Measurements from ENCODE around the gene MLXIPL.
"Not testable (repeated sequence)": the region's sequence is repeated elsewhere in the genome, so short reads cannot be mapped to it uniquely, and the experiment has no call there.

MLXIPL gene

DNA sequence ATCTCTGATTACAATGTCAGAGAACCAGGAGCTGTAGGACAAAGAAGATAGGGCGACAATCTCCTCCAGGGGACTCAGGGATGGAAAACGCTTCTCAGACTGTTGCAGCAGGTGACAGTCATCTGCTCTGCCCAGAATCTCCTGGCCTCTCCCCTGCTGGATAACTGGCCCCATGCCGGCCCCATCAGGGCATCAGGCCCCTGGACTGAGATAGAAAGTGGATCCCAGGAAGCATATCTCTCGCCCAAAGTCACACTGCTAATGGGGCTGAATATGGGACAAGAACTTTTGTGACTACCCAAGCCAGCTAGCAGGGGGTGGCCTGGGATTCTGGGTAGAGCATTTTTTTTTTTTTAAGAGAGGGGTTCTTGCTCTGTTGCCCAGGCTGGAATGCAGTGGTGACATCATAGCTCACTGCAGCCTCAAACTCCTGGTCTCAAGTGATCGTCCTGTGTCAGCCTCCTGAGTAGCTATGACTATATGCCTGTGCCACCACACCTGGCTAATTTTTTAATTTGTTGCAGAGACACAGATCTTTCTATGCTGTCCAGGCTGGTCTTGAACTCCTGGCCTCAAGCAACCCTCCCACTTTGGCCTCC, 20.5 kb upstream of the MLXIPL start:
- DNase-seq = no peak

DNA sequence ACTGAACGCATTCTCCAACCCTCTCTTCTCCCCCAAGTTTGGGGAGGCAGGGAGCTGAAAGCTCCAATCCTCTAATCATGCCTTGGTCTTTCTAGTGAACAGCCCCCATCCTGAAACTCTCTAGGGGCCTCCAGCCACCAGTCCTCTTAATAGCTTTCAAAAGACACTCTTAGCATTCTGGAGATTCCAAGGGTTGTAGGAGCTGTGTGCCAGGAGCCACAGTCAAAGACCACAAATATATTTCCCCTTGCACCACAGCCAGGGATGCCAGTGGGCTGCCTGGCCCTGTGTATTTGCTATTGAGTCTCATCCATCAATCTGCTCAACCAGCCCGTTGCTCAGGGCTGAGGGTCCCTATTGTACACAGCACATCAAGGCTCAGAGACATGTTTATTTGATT, 18.5 kb upstream of the MLXIPL start:
- DNase-seq = no peak

DNA sequence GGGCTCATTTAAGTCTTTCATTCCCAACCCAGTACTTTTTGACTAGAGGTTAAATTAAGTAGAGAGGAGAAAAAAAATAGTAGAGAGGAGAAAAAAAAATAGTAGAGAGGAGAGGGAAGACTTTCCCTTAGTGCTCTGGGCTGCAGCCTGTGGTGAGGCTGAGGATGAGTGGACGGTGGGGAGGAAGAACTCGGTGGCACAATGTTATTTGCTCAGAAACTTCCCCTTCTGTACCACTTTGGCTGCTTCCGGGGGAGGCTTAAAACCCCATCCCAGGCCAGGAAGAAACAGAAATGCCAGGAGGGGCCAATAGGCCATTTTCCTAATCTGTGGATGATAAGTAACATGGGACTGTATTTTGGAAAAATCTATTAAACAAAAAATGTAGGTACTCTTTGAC, 14.6 kb upstream of the MLXIPL start:
- DNase-seq = no peak

DNA sequence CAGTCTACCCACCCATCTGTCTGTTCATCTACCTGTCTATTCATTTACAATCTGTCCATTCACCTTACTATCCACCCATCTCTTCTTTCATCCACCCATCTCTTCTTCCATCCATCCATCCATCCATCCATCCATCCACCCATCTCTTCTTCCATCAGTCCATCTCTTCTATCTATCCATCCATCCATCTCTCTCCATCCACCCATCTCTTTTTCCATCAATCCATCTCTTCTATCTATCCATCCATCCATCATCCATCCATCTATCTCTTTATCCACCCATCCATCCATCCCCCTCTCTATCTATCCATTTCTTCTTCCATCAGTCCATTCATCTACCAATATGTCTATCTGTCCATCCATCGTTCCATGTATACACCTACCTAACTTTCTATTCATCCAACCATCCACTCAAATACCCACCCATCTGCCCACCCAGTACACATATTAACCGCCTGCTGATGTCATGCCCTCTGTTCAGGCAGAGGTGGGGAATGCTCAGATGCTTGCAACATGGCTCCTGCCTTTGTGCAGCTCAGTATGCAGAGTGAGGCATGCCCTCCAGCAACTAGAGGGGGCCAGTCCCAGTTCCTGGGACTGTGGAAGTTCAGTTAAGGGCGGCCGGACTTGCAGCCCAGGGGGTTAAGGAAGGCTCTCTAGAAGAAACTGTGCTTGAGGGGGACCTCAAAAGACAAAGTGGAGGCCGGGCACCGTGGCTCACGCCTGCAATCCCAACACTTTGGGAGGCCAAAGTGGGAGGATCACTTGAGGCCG, 11.3 kb upstream of the MLXIPL start:
- DNase-seq = no peak

DNA sequence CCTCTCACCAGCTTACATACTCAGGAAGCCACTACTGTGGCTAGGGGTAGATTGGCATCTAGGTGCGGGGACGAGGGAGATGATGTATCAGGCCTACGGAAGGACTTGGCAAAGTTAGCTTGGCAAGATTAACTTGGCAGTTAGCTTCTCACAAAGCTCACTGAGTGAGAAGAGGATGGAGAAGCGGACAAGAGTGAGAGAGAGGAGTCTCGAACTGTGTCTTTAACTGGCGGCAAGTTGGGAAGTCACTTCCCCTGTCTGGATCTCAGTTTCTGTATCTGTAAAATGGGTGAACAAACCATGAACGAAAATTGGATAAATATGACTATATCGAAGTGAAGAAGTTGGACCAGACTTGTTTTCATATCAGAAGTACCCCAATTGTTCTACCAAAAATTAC, 9.5 kb upstream of the MLXIPL start:
- no peak for DNase-seq

DNA sequence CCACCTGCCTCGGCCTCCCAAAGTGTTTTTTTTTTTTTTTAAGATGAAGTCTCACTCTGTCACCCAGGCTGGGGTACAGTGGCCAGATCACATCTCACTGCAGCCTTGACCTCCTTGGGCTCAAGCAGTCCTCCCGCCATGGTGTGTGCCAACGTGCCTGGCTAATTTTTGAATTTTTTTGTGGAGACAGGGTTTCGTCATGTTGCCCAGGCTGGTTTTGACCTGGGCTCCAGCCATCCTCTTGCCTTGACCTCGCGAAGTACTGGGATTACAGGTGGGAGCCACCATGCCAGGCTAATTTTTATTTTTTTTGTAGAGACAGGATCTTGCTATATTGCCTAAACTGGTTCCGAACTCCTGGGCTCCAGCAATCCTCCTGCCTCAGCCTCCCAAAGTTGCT, 9.0 kb upstream of the MLXIPL start:
- no peak for DNase-seq

DNA sequence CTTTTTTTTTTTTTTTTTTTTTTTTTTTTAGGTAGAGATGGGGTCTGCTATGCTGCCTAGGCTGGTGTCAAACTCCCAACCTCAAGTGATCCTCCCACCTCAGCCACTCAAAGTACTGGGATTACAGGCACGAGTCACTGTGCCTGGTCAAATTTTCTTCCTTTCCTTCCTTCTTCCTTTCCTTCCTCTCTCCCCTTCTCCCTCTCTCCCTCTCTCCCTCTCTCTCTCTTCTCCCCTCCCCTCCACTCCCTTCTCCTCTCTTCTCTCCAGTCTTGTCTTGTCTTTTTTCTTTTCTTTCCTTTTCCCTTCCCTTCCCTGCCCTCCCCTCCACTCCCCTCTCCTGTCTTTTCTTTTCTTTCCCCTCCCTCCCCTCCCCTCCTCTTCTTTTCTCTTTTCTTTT, 7.2 kb upstream of the MLXIPL start:
- DNase-seq = no peak

DNA sequence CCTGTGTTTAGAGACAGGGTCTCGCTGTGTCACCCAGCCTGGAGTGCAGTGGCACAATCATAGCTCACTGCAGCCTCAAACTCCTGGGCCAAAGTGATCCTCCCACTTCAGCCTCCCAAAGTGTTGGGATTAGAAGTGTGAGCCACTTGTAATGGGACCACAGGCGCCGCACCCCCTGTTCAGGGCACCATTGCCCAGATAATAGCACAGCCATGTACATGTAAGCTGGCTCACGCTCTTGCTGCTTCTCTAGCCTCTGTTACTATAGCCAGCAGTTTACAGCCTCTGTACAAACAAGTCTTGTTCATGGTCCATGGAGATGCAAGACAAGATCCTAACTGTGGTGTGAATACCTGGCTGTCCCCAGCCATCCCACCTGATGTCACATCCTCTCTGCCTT, 4.2 kb upstream of the MLXIPL start:
- DNase-seq = no peak

DNA sequence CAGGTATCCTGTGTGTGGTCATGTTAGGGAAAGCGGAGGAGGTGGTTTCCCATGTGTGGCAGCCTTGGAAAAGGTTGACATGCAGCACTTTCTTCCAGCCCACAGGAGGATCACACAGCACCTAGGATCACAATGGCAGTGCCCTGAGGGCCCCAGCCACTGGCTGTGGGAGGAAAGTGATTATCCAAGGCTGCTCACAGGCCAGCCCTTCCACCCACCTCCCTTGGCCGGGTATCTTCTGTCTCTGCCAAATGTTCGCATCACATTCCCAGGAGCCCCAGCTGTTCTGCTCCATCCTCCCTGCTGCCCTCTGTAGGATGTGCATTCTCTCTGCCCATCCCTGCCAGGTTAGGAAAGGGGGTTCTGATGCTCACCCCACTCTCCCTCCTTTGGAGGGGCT, 2.5 kb upstream of the MLXIPL start:
- DNase-seq = no peak

DNA sequence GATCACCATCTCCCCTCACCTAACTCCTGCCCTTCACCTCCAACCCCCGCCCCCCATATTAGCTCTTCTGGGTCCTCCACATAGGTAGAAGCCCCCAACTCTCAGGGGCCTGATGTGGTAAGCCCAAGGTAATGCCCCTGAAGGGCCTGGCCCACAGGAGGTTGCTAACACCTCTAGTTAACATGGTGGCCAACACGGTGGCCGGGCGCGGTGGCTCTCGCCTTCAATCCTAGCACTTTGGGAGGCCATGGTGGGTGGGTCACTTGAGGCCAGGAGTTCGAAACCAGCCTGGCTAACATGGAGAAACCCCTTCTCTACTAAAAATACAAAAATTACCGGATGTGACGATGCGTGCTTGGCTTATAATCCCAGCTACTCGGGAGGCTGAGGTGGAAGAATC, 954 bp upstream of the MLXIPL start:
- no peak for DNase-seq

DNA sequence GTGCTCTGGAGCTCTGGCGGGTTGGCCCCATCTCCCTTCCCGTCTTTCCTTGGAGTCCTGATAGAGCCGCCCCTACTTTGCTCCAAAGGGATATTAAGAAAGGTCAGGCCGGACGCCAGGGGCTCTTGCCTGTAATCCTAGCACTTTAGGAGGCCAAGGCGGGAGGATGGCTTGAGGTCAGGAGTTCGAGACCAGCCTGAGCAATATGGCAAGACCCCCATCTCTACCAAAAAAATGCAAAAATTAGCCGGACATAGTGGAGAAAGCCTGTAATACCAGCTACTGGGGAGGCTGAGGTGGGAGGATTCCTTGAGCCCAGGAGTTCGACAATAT, 313 bp upstream of the MLXIPL start:
- DNase-seq = no peak

DNA sequence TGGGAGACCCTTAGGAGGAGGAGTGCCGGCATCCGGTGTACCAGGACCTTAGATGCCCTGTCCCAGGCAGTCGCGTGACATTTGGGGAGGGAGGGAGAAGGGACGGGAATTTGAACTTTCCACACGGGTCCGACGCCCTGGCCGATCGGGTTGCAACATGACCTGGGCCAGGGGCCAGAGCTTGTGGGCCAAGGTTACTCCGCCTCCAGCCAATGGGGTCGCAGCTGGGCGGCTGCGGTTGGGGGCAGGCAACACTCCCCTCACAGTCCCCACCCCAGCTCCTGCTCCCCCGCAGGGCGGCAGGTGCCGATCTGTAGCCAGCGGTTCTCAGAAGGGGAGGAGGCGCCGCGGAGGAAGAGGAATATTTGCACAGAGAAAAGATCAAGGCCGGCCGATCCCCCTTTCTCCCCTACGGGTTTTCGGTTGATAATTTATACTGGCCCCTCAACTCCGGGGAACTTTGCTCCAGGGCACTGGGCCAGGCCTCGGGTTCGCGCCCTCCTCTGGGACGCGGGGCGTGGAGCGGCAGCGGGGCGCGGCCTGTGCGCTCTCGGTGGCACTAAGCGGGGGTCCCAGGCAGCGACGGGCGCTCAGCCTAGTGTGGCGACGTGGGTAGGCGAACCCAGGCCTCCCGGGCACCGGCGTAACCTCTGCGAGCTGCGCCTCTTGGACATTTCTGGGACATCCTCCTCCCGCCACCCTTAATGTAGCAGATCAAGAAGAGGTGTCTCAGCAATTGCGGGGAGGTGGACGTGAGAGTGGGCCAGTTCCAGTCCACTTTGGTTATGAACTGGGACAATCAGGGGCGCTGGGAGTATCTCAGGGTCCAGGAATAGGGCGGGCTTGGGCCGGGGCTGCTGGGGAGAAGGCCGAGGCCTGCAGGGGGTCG, 1.2 kb downstream of the MLXIPL start:
- no peak for DNase-seq

DNA sequence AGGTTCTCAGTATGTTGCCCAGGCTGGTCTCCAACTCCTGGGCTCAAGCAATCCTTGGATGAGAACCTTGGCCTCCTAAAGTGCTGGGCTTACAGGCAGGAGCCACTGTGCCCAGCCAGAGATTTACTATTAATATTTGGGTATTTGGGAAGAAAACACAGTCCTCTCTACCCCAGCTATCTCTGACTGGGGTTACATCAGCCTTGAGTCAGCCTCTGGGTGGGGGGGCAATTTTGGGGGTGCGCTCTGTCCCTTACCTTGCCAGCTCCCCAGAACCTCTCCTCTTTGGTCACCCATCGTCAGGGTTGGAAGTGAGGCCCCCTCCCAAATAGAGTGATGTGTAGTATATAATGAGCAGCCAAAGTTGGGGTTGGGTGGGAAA, 1.8 kb downstream of the MLXIPL start:
- no peak for DNase-seq

DNA sequence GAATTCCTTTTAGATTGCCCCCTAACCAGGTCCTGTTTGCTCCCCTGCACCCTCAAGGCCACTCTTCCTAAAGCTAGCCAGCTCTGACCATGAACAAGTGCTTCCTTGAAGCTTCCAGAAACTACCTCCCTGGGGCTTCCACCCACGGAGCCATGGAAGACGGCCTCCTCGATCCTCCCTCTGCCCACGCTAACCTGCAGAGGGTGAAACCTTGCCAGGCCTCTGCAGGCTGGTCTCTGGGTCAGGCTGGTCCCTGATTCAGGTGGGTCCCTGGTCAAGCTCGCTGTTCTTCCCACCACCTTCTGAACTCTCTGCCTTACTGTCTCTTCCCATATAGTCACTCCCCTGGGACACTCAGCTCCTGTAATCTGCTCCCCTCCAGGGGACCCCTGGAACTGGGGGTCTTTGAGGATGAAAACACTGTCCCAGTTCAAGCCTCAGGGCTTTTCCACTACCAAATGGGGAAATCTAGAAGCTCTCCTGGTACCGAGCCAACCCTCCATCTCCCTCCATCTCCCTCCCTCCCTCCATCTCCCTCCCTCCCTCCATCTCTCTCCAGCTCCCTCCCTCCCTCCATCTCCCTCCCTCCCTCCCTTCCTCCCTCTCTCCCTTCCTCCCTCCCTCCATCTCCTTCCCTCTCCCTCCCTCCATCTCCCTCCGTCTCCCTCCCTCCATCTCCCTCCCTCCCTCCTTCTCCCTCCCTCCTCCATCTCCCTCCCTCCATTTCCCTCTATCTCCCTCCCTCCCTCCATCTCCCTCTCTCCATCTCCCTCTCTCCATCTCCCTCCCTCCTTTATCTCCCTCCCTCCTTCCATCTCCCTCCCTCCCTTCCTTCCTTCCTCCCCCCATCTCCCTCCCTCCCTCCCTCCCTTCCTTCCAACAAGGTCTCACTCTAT, 2.9 kb downstream of the MLXIPL start:
- DNase-seq = no peak

DNA sequence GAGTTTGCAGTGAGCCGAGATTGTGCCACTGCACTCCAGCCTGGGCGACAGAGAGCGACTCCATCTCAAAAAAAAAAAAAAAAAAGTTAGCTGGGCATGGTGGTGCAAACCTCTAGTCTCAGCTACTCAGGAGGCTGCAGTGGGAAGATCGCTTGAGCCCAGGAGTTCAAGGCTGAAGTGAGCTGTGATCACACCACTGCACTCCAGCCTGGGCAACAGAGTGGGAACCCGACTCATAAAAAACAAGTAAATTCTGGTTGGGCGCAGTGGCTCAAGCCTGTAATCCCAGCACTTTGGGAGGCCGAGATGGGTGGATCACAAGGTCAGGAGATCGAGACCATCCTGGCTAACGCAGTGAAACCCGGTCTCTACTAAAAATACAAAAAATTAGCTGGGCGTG, 4.9 kb downstream of the MLXIPL start:
- DNase-seq = not testable (repeated sequence)

DNA sequence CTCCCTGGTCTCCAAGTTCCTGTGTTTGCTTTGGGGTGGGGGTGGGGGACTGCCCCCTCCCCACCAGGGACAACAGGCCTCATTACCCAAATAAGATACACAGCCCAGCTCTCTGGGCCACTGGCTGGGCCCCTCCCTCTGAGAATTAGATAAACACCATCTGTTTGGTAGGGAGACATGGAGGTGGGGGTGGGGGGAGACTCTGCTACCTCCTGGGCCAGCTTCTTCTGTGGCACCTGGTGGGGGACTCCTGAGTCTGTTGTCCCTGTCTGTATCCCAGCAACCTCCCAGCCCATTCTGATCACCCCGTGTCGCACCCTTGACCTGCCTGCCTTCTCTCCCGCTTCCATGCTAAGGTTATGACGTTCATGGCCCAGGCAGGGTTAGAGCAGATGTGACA, 5.8 kb downstream of the MLXIPL start:
- no peak for DNase-seq

DNA sequence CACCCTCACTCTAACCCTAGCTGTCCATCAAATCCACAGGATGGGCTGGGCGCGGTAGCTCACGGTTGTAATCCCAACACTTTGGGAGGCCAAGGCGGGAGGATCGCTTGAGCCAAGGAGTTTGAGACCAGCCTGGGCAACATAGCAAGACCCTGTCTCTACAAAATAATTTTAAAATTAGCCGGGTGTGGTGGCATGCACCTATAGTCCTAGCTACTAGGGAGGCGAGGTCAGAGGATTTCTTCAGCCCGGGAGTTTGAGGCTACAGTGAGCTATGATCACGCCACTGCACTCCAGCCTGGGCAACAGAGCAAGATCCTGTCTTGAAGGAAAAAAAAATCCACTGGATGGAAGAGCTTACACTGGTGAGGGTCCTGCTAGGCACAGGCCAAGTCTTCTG, 6.8 kb downstream of the MLXIPL start:
- not testable (repeated sequence) for DNase-seq

DNA sequence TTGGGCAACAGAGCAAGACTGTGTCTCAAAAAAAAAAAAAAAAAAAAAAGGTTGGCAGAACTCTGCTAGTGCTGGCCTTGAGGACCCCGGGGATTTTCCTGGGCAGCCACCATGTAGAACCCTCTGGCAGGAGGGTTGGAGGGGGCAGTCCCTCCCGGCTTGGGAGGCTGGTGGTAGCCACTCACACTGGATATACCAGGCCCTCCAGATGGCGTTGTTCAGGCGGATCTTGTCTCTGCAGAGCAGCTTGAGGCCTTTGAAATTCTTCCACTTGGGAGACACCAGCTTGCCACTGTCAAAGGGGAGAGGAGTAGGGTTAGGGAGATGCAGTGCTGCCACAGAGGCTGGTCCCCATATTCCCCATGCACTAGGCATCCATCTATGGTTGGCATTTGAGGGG, 8.4 kb downstream of the MLXIPL start:
- DNase-seq = no peak

DNA sequence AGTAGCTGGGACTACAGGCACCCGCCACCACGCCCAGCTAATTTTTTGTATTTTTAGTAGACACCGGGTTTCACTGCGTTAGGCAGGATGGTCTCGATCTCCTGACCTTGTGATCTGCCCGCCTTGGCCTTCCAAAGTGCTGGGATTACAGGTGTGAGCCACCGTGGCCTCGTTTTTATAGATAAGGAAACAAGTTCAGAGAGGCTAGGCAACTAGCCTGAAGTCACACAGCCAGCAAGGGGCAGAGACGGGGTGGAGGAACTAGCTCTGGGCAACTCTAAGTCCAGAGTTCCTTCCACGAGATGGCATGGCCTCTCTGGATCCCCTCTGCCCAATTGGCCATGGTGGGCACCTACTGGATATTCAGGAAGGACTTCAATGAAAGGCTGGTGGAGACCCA, 9.4 kb downstream of the MLXIPL start:
- not testable (repeated sequence) for DNase-seq

DNA sequence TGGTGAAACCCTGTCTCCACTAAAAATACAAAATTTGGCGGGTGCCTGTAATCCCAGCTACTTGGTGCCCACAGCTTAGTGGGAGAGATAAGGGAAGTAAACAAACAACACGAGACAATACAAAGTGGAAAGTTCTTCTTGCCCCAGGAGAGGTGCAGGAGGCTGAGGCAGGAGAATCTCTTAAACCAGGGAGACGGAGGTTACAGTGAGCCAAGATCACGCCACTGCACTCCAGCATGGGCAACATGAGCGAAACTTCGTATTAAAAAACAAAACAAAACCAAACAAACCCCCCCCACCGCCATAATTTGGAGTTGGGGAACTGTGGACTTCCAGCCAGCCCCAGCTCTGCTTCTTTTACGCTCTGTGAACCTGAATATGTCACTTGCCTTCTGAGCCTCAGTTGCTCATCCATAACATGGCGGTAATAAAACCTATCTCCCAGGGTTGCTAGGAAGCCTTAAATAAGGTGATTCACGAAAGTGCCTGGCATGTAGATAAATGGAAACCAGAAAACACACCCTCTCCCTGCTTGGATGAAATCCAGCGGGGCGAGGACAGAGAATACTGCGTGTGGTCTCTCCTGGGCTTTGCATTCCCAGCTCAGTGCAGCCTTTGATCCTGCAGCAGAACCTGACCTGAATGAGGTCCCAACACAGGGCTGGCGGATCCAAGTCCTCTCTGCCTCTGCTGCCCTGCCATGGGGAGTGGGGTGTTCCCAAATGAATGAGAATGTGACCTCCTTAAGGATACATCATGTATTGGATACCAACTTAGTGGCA, 10.2 kb downstream of the MLXIPL start:
- no peak for DNase-seq

DNA sequence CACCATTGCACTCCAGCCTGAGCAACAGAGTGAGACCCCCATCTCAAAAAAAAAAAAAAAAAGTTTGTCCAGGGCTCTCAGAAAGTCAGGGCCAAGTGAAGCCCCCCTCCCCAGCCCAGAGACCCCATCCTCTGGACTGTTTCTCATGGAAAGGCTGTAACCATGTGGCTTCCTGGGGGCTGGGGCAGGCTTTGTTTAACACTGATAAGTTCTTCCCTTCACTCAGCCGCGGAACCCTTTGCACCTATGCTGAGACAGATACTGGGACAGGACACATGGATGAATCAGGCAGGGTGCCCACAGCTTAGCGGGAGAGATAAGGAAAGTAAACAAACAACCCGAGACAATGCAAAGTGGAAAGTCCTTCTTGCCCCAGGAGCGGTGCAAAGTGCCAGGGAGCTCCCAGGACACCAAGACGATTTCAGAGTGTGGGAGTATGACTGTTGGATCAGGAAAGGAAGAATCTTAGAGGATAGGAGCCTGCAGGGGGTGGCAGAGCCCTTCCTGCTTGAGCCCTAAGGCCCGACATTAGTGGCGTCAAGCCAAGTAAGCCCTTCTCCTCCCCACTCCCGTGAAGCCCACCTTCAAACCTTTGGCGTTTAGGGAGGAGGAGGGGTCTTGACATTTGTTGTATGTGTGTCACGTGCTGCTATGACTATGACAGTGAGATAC, 11.6 kb downstream of the MLXIPL start:
- DNase-seq = no peak

Data from activated CD4-positive, alpha-beta T cell treated with anti-CD3 and anti-CD28 coated beads for 48 hours (primary cell).